Progenitor cell of endocrine pancreas (in vitro differentiated cells): Measurements from ENCODE around the gene PRMT3. TPM values are rescaled to one million over a fixed set of nuclear protein-coding genes. Genes with fewer than 3 reads are reported as not detected.

Experiments
- DNase-seq: peaks from one replicate; pipeline ENCODE4 v3.0.0; 2021; ENCODE audit warnings: low spot score; ENCODE audit not compliant: unreplicated experiment
- H3K27ac Mint-ChIP-seq: 2 replicates; pipeline ENCODE4 v1.8.0; 2021; ENCODE audit warnings: mild to moderate bottlenecking, moderate library complexity, mixed read lengths
- H3K27me3 Mint-ChIP-seq: 2 replicates; pipeline ENCODE4 v1.8.0; 2021; ENCODE audit warnings: mixed read lengths
- H3K36me3 Mint-ChIP-seq: 2 replicates; pipeline ENCODE4 v1.8.0; 2022; ENCODE audit warnings: mixed read lengths; ENCODE audit not compliant: insufficient read depth
- H3K4me1 Mint-ChIP-seq: 2 replicates; pipeline ENCODE4 v1.8.0; 2021; ENCODE audit warnings: low read depth, mixed read lengths
- H3K4me3 Mint-ChIP-seq: 2 replicates; pipeline ENCODE4 v1.8.0; 2021; ENCODE audit warnings: low read depth, mild to moderate bottlenecking, moderate library complexity, mixed read lengths
- H3K9me3 Mint-ChIP-seq: 2 replicates; pipeline ENCODE4 v1.8.0; 2021; ENCODE audit warnings: low read depth, mixed read lengths
- total RNA-seq: library from RNA; stranded (reverse); gene quantifications from 2 replicates; pipeline ENCODE4 v1.2.1, GENCODE V29; 2021
- TF ChIP-seq, protein P1 (sequence below): fragments of 200-600 bp; sonication (generic); IDR thresholded peaks from one replicate; pipeline ENCODE4 v1.5.0; 2021; ENCODE audit warnings: antibody characterized with exemption, mild to moderate bottlenecking; ENCODE audit not compliant: unreplicated experiment

Gene PRMT3
- total RNA-seq, 1 donor from 2014 or later: 12.2 TPM

DNA sequence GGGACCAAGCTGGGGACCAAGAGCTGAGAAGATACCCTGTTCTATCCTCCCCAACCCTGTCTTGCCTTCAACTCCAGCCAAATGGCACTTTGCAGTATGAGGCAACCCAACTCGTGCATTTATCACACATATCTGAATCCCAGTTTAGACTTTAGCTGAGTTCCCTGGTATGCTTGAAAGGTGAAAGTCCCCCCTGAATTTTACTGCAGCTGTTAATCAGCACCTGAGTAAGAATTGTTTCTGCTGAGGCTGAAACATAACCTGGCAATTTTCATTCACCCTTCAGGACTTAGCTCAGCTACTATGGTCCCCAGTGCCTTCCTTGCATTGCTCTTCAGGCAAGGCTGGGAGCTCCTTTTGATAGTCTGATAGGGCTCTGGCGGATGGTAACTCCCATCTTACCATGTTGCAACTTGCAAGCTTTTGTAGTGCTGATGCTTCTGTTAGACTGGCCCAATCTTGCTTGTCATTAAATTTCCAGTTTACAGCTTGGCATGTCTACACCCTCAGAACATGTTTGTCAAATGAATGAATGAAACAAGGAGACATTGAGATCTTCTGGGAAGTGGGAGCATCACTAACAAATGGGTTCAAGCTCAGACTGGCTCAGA lies 147.9 kb downstream of the PRMT3 start:
- DNase-seq: no peak
- Mint-ChIP-seq H3K4me1 (peaks cover 3% of the 10 kb centered on the region), H3K36me3 (no peaks in the 10 kb centered on the region), H3K27me3 (no peaks in the 10 kb centered on the region), H3K9me3 (peaks cover 10% of the 10 kb centered on the region), H3K27ac (no peak overlapping the region), H3K4me3 (no peak overlapping the region)
- TF ChIP-seq, protein P1, sequence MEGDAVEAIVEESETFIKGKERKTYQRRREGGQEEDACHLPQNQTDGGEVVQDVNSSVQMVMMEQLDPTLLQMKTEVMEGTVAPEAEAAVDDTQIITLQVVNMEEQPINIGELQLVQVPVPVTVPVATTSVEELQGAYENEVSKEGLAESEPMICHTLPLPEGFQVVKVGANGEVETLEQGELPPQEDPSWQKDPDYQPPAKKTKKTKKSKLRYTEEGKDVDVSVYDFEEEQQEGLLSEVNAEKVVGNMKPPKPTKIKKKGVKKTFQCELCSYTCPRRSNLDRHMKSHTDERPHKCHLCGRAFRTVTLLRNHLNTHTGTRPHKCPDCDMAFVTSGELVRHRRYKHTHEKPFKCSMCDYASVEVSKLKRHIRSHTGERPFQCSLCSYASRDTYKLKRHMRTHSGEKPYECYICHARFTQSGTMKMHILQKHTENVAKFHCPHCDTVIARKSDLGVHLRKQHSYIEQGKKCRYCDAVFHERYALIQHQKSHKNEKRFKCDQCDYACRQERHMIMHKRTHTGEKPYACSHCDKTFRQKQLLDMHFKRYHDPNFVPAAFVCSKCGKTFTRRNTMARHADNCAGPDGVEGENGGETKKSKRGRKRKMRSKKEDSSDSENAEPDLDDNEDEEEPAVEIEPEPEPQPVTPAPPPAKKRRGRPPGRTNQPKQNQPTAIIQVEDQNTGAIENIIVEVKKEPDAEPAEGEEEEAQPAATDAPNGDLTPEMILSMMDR: no peak

DNA sequence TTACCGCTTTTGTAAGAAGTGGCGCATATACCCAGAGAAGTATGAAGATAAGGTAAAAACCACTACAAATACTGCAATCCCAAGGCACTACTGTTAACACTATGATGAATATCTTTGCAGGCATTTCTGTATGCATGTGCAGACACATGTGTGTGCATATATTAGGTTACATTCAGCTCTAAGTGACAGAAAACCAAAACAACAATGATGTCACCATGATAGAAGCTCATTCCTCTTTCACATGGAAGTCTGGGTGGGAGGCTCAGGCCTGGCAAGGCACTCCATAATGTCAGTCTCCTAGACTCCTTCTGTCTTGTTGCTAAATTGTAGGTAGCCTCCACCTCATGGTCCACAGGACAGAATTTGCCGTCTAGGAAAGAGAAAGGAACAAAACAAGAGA lies 148.8 kb downstream of the PRMT3 start:
- TF ChIP-seq, protein P1: no peak
- H3K27ac Mint-ChIP-seq: no peak overlapping the region
- H3K4me3 Mint-ChIP-seq: no peak overlapping the region
- H3K36me3 Mint-ChIP-seq: no peaks in the 10 kb centered on the region
- H3K4me1 Mint-ChIP-seq: peaks cover under 1% of the 10 kb centered on the region
- peaks cover 10% of the 10 kb centered on the region for H3K9me3 Mint-ChIP-seq
- no peak for DNase-seq
- H3K27me3 Mint-ChIP-seq: no peaks in the 10 kb centered on the region

DNA sequence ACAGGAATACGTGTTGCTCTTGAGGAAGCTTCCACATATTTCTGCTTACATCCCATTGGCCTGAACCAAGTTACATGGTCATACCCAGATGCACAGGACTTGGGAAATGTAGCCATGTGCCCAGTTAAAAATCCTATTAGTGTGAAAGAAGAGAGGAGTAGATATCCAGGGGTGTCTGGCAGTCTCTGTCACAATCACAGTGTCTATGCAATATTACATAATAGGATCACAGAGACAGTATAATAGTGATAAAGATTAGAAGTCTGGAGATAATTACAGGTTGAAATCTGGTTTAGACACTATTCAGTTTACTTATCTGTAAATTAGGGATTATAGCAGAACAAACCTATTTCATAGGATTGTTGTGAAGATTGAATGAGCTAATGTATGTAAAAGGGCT lies 149.3 kb downstream of the PRMT3 start:
- Mint-ChIP-seq H3K9me3 (peaks cover 10% of the 10 kb centered on the region), H3K4me3 (no peak overlapping the region), H3K27ac (no peak overlapping the region), H3K36me3 (no peaks in the 10 kb centered on the region), H3K27me3 (no peaks in the 10 kb centered on the region), H3K4me1 (no peaks in the 10 kb centered on the region)
- no peak for DNase-seq
- TF ChIP-seq, protein P1: no peak

- H3K4me3 Mint-ChIP-seq: no peak overlapping the region
- H3K27ac Mint-ChIP-seq: no peak overlapping the region
- H3K4me1 Mint-ChIP-seq: peaks cover 7% of the 10 kb centered on the region
- H3K27me3 Mint-ChIP-seq: no peaks in the 10 kb centered on the region
- H3K9me3 Mint-ChIP-seq: peaks cover 10% of the 10 kb centered on the region
- no peaks in the 10 kb centered on the region for H3K36me3 Mint-ChIP-seq
- no peak for DNase-seq
- TF ChIP-seq, protein P1: no peak
Observed at GRCh38 chr11:20541503-20541902, 154.0 kb downstream of the PRMT3 start.

- H3K4me3 Mint-ChIP-seq: no peak overlapping the region
- H3K27me3 Mint-ChIP-seq: no peaks in the 10 kb centered on the region
- TF ChIP-seq, protein P1: no peak
- no peak for DNase-seq
- no peaks in the 10 kb centered on the region for H3K9me3 Mint-ChIP-seq
- H3K4me1 Mint-ChIP-seq: peaks cover 7% of the 10 kb centered on the region
- H3K27ac Mint-ChIP-seq: no peak overlapping the region
- no peaks in the 10 kb centered on the region for H3K36me3 Mint-ChIP-seq
Observed at GRCh38 chr11:20544603-20545237, 157.2 kb downstream of the PRMT3 start.
